A549 (cell line): ENCODE data around the gene UBE2D1.

Source experiments
- BHLHE40 ChIP-seq: IDR thresholded peaks from 2 replicates; pipeline ENCODE4 v1.6.1; 2012; ENCODE audit warnings: low read depth, low read length, inconsistent platforms
- CEBPB ChIP-seq, 2 experiments: fragments of >200 bp in 1 of 2; sonication (Bioruptor Twin) in 1 of 2; formaldehyde crosslinking in 1 of 2; IDR thresholded peaks; 2 replicates each; pipeline ENCODE4 v1.6.1; 2012 to 2016
- CTCF ChIP-seq: fragments of >200 bp; sonication (Bioruptor Twin); formaldehyde crosslinking; IDR thresholded peaks from 3 replicates; pipeline ENCODE4 v1.5.1; 2016
- HDAC2 ChIP-seq: fragments of 200-600 bp; sonication (generic); IDR thresholded peaks from 2 replicates; pipeline ENCODE4 v1.6.1; 2016
- JUNB ChIP-seq: fragments of >200 bp; sonication (Bioruptor Twin); formaldehyde crosslinking; IDR thresholded peaks from 2 replicates; pipeline ENCODE4 v1.6.1; 2016
- MAX ChIP-seq: IDR thresholded peaks from 2 replicates; pipeline ENCODE4 v1.6.1; 2012
- MAZ ChIP-seq: fragments of 150-350 bp; IDR thresholded peaks from 2 replicates; pipeline ENCODE4 v1.6.1; 2014; ENCODE audit warnings: antibody characterized with exemption, low read depth, low read length, borderline replicate concordance
- MYC ChIP-seq: IDR thresholded peaks from 2 replicates; pipeline ENCODE4 v1.6.1; 2012; ENCODE audit warnings: mild to moderate bottlenecking, inconsistent platforms, low read length, improper control_type of control experiment, borderline replicate concordance
- POLR2A ChIP-seq: IDR thresholded peaks from 2 replicates; pipeline ENCODE4 v1.6.1; 2012; ENCODE audit warnings: mild to moderate bottlenecking, low read length
- REST ChIP-seq: fragments of 200-600 bp; sonication (generic); IDR thresholded peaks from 2 replicates; pipeline ENCODE4 v1.6.1; 2016; ENCODE audit warnings: antibody characterized with exemption, mild to moderate bottlenecking, moderate library complexity
- USF2 ChIP-seq: fragments of 450-650 bp; IDR thresholded peaks from 2 replicates; pipeline ENCODE4 v1.6.1; 2014; ENCODE audit warnings: antibody characterized with exemption

DNA sequence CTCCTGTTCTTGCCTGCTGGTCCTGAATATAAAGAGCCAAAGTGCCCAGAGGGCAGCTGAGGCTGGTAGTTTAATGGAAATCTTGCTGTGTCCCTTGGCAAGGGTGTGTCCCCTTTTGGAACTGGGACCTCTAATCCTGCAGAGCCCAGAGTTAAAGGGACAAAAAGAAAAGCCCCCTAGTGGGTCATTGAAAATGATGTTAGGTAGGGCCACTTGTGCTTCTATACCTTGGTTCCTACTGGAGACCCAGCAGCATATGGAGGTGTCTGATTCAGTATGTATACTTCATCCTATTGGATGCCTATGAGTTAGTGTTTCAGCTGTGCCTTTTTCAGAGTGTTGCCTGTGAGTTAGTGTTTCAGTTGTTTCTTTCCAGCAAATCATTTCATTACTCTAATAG, 81.0 kb downstream of the UBE2D1 start:
- no peak for TF ChIP-seq REST
- no peak for TF ChIP-seq BHLHE40
- TF ChIP-seq CEBPB (IDR thresholded peaks at IDR 0.05): no peak
- no peak for TF ChIP-seq USF2
- TF ChIP-seq MAZ: no peak
- TF ChIP-seq JUNB: no peak
- TF ChIP-seq POLR2A: no peak
- TF ChIP-seq CTCF: no peak
- TF ChIP-seq MAX: no peak
- no peak for TF ChIP-seq MYC
- TF ChIP-seq HDAC2: no peak
